ENCODE data around the gene GBX1.

Gene GBX1

GRCh38 chr7:151193203-151193978 lies 25.9 kb upstream of the GBX1 start:
- DNase-seq: no peak

- no peak for DNase-seq
Measured at GRCh38 chr7:151192002-151192539, 24.6 kb upstream of the GBX1 start.

GRCh38 chr7:151191544-151191943 lies 24.1 kb upstream of the GBX1 start:
- DNase-seq: no peak

- no peak for DNase-seq
Measured at GRCh38 chr7:151189038-151189437, 21.5 kb upstream of the GBX1 start.

- DNase-seq: no peak
Measured at GRCh38 chr7:151188252-151188542, 20.7 kb upstream of the GBX1 start.

- no peak for DNase-seq
Measured at GRCh38 chr7:151187409-151188251, 20.1 kb upstream of the GBX1 start.

- no peak for DNase-seq
Measured at GRCh38 chr7:151186640-151187408, 19.3 kb upstream of the GBX1 start, which contains the start of gene ASB10. Gene ASB10 (minus strand): TSS chr7:151187250. CDS start chr7:151187130, 120 bp downstream.

- DNase-seq: no peak
Measured at GRCh38 chr7:151185762-151186639, 18.5 kb upstream of the GBX1 start.

GRCh38 chr7:151181011-151181431 lies 13.5 kb upstream of the GBX1 start:
- no peak for DNase-seq

- DNase-seq: no peak
Measured at GRCh38 chr7:151179946-151180345, 12.5 kb upstream of the GBX1 start.

GRCh38 chr7:151179287-151179860 lies 11.9 kb upstream of the GBX1 start:
- DNase-seq: no peak

GRCh38 chr7:151178831-151179230 lies 11.3 kb upstream of the GBX1 start:
- no peak for DNase-seq

GRCh38 chr7:151178236-151178635 lies 10.7 kb upstream of the GBX1 start:
- DNase-seq: no peak

- DNase-seq: no peak
Measured at GRCh38 chr7:151177310-151177709, 9.8 kb upstream of the GBX1 start.

GRCh38 chr7:151176401-151176800 lies 8.9 kb upstream of the GBX1 start:
- no peak for DNase-seq

- DNase-seq: no peak
Measured at GRCh38 chr7:151175793-151176311, 8.4 kb upstream of the GBX1 start.

- no peak for DNase-seq
Measured at GRCh38 chr7:151175047-151175792, 7.7 kb upstream of the GBX1 start.

GRCh38 chr7:151174246-151175046 lies 7.0 kb upstream of the GBX1 start:
- no peak for DNase-seq

GRCh38 chr7:151173386-151174245 lies 6.1 kb upstream of the GBX1 start:
- no peak for DNase-seq

All from activated CD4-positive, CD25-positive, alpha-beta regulatory T cell treated with anti-CD3 and anti-CD28 coated beads, Interleukin-2, amount 50 U/mL, for 72 hours (primary cell).